ENCODE data around the gene ADCY2. TPM values are rescaled to one million over a fixed set of nuclear protein-coding genes. Genes with fewer than 3 reads are reported as not detected.

ADCY2 gene
- total and polyA plus RNA-seq, 9 of the 15 experiments (the other 6 are each of a cell fraction or from before 2014, with no cell fraction given) = 0.01 to 0.15 (median 0.03) TPM; not detected in 5

- ATAC-seq (no peak), FAIRE-seq (no peak), DNase-seq (ENCODE audit: extremely low read depth in 1 of 4, low spot score in 3 of 4) (no peak)
- intact Hi-C loops (cut with micrococcal nuclease) = no loop called here
- POLR2A ChIA-PET = interaction anchor here (0.9 to 1.6 kb wide), 3 partner anchors 12 to 14 kb away, joined by 4 read pairs; no protein-coding TSS in a partner anchor
- CTCF ChIA-PET (ENCODE audit: low intra/inter-chr PET ratio) = no interaction called here
- Histone ChIP-seq H3K9ac (ENCODE audit: insufficient read depth in 1 of 2, low read depth in 2 of 2, low read length in 2 of 2) (no peak overlapping the region), H3K9me3 (replicated peaks; ENCODE audit: control insufficient read depth, insufficient read depth, low read depth, low read length) (no peaks in the 10 kb centered on the region), H3K79me2 (ENCODE audit: control insufficient read depth, insufficient read depth, low read length) (peaks cover 93% of the 10 kb centered on the region), H3K4me1 (replicated peaks in 1 of 2; ENCODE audit: control insufficient read depth in 2 of 2, insufficient read depth in 2 of 2, low read length in 2 of 2) (peaks cover 6% of the 10 kb centered on the region in 2 experiments; a peak in 3 of 5 replicates), H4K20me1 (replicated peaks; ENCODE audit: control insufficient read depth, insufficient read depth, low read length) (peaks cover 16% of the 10 kb centered on the region), H3K27me3 (ENCODE audit: control insufficient read depth in 2 of 2, insufficient read depth in 2 of 2, low read length in 2 of 2) (no peaks in the 10 kb centered on the region), H3K36me3 (ENCODE audit: control insufficient read depth, insufficient read depth, low read length) (peaks cover 74% of the 10 kb centered on the region), H3K4me2 (ENCODE audit: insufficient read depth, low read length) (no peak overlapping the region), H3K4me3 (no peak overlapping the region), H2AFZ (ENCODE audit: low read depth, low read length) (no peak overlapping the region), H3K27ac (ENCODE audit: extremely low read depth, low read depth, low read length) (no peak overlapping the region), H3K9me1 (ENCODE audit: control insufficient read depth, insufficient read depth, low read length) (peaks cover 3% of the 10 kb centered on the region)
- in situ Hi-C loops (cut with MboI) = no loop called here
- no TSS peak for BruUV-seq (replicated peaks)
- 84% methylated on average over 4 of the region's 4 CpGs for WGBS (ENCODE audit: insufficient coverage, low coverage, missing lambda C conversion rate)
- no peak for TF ChIP-seq EP300 (IDR thresholded peaks at IDR 0.05; ENCODE audit: low read length)
- TF ChIP-seq ZNF695 (CRISPR knock-in tag; IDR thresholded peaks at IDR 0.05) = no peak
- no peak for TF ChIP-seq THRAP3 (IDR thresholded peaks at IDR 0.05; ENCODE audit: borderline replicate concordance)
- no peak for TF ChIP-seq MCM3 (IDR thresholded peaks at IDR 0.05)
- TF ChIP-seq SFPQ (IDR thresholded peaks at IDR 0.05; ENCODE audit: low read depth, low read length) = no peak
- no peak for TF ChIP-seq ZNF197 (CRISPR knock-in tag; IDR thresholded peaks at IDR 0.05; ENCODE audit: low read depth)
- TF ChIP-seq NFE2L1 (tag; IDR thresholded peaks at IDR 0.05; ENCODE audit: borderline replicate concordance, low read depth) = no peak
- TF ChIP-seq CTCF (IDR thresholded peaks at IDR 0.05 in 2 of 3, conservative IDR thresholded peaks at IDR 0.05 in 1 of 3; ENCODE audit: insufficient read depth in 2 of 3, low read depth in 1 of 3, low read length in 3 of 3) = no peak
- no peak for TF ChIP-seq SMC3 (conservative IDR thresholded peaks at IDR 0.05; ENCODE audit: insufficient read depth, low read depth, low read length)
- no peak for TF ChIP-seq RFX7 (CRISPR knock-in tag; IDR thresholded peaks at IDR 0.05)
- TF ChIP-seq STAG1 (CRISPR knock-in tag; IDR thresholded peaks at IDR 0.05; ENCODE audit: borderline replicate concordance) = no peak
- TF ChIP-seq BCOR (IDR thresholded peaks at IDR 0.05) = no peak
- TF ChIP-seq SMARCA5 (IDR thresholded peaks at IDR 0.05) = no peak
- TF ChIP-seq TEAD4 (IDR thresholded peaks at IDR 0.05; ENCODE audit: low read length) = no peak
- no peak for TF ChIP-seq TEAD4 (CRISPR knock-in tag; IDR thresholded peaks at IDR 0.05; ENCODE audit: borderline replicate concordance)
- no peak for TF ChIP-seq FOXA1 (IDR thresholded peaks at IDR 0.05; ENCODE audit: borderline replicate concordance)
- no peak for TF ChIP-seq ZNF395 (CRISPR knock-in tag; IDR thresholded peaks at IDR 0.05)
Measured at GRCh38 chr5:7872517-7873130, 476.7 kb downstream of the ADCY2 start.

All from K562 (cell line).